ENCODE data around the gene SAXO1. TPM values are rescaled to one million over a fixed set of nuclear protein-coding genes. Genes with fewer than 3 reads are reported as not detected.

The SAXO1 gene, protein sequence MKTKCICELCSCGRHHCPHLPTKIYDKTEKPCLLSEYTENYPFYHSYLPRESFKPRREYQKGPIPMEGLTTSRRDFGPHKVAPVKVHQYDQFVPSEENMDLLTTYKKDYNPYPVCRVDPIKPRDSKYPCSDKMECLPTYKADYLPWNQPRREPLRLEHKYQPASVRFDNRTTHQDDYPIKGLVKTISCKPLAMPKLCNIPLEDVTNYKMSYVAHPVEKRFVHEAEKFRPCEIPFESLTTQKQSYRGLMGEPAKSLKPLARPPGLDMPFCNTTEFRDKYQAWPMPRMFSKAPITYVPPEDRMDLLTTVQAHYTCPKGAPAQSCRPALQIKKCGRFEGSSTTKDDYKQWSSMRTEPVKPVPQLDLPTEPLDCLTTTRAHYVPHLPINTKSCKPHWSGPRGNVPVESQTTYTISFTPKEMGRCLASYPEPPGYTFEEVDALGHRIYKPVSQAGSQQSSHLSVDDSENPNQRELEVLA
- not detected in 2 replicates for polyA plus RNA-seq

DNA sequence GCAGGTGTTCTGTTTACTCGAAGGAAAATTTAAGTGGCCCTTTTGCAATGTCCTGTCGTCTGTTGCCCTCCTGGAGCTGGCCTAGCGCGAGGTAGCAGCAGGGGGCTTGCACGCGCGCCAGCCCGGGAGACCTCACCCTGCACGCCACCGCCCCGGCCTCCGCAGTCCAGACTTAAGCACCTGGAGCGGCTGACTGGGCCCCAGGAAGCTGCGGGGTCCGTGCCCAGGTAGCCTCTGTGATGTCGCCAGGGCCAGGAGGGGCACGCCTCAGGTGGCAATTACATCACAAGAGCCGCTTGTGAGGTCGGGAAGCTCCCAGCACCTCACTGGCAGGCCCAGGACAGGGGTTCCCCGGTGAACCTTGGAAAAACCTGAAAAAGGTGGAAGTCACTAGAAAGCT is at the start of gene SAXO1:
TSS of gene SAXO1 (minus strand) at position 195 of the 400 bp plus-strand sequence. CDS start 301 bp downstream, outside the sequence.

GRCh38 chr9:19048966-19049916 is 16.2 kb upstream of the SAXO1 start, which contains the start of gene RRAGA:
Gene RRAGA, plus strand, starts transcription at chr9:19049427. Its CDS starts 233 bp downstream, at chr9:19049660.

Other genes starting within 250 kb of the SAXO1 start
- gene RRAGA, start 16.2 kb upstream of the SAXO1 start, polyA plus RNA-seq = 115 and 130 TPM in 2 replicates
- 5.0 and 5.3 TPM in 2 replicates for gene HAUS6, start 69.7 kb upstream of the SAXO1 start, polyA plus RNA-seq
- gene PLIN2, start 94.3 kb upstream of the SAXO1 start, polyA plus RNA-seq = 0.27 and 0.95 TPM in 2 replicates
- 6.3 and 10.8 TPM in 2 replicates for gene DENND4C, start 197.5 kb upstream of the SAXO1 start, polyA plus RNA-seq

All from Purkinje cell (primary cell).